HCT116 (cell line): ENCODE data around the gene SPPL2C. TPM values are rescaled to one million over a fixed set of nuclear protein-coding genes. Genes with fewer than 3 reads are reported as not detected.

Experiments
- ATAC-seq: fragments of 200-7000 bp; cut with Tn5 transposase; 2 replicates; pipeline ENCODE4 v1.9.1; 2020; ENCODE audit warnings: mild to moderate bottlenecking, moderate library complexity
- BruUV-seq: library from RNA; stranded (reverse); fragments of 400-500 nt; replicated peaks from 2 replicates; lab custom pipeline; 2021; lab: Mats Ljungman, UMichigan
- CTCF ChIA-PET: fragments of 300-600 bp; sonication (Branson Sonifier 250); formaldehyde crosslinking; loops from one replicate; lab custom pipeline; 2021; ENCODE audit warnings: antibody characterized with exemption; lab: Charles Lee
- POLR2A ChIA-PET: fragments of 300-600, 350-600 bp; sonication (Branson Sonifier 250); formaldehyde crosslinking; loops from one replicate; lab custom pipeline; 2021; ENCODE audit warnings: antibody characterized with exemption; lab: Charles Lee
- RAD21 ChIA-PET, 2 experiments: fragments of 300-600 bp; sonication (Branson Sonifier 250); formaldehyde crosslinking; loops; one replicate each; lab custom pipeline; 2023; ENCODE audit warnings: low total read pairs in 2 of 2; ENCODE audit not compliant: uncharacterized antibody in 2 of 2, unreplicated experiment in 2 of 2, low non-redundant PET in 1 of 2; lab: Charles Lee
- DNase-seq: peaks from one replicate; pipeline ENCODE4 v3.0.0-alpha.2; 2010; ENCODE audit warnings: low read depth, low spot score
- H2AFZ ChIP-seq: fragments of 200-600 bp; shearing (Covaris generic), sonication (generic); 2 replicates; pipeline ENCODE4 v1.6.1; 2017; ENCODE audit warnings: low read depth, mixed run types, mixed read lengths, antibody characterized with exemption, low read length; ENCODE audit not compliant: poor library complexity, severe bottlenecking
- H3K27ac ChIP-seq: 2 replicates; pipeline ENCODE4 v1.5.1; 2012; ENCODE audit warnings: low read depth, low read length
- H3K27me3 ChIP-seq: fragments of 200-600 bp; sonication (generic); 2 replicates; pipeline ENCODE4 v1.6.1; 2016; ENCODE audit warnings: mixed run types, low read length, mixed read lengths; ENCODE audit not compliant: insufficient read depth
- H3K36me3 ChIP-seq, 2 experiments: fragments of 200-500 bp in 1 of 2; fragments of 200-600 bp in 1 of 2; sonication (Bioruptor generic) in 1 of 2; sonication (generic) in 1 of 2; 2 replicates each; pipeline versions ENCODE4 v1.5.1 to v1.6.1; 2014 to 2016; ENCODE audit warnings: low read length in 2 of 2, inconsistent platforms in 1 of 2, mixed read lengths in 1 of 2, mixed run types in 1 of 2; ENCODE audit not compliant: insufficient read depth in 2 of 2, control insufficient read depth in 1 of 2
- H3K4me1 ChIP-seq, 2 experiments: fragments of 200-600 bp in 1 of 2; sonication (generic) in 1 of 2; 2 replicates each; pipeline versions ENCODE4 v1.5.1 to v1.6.1; 2012 to 2017; ENCODE audit warnings: low read length in 2 of 2, inconsistent platforms in 1 of 2, mild to moderate bottlenecking in 1 of 2, mixed read lengths in 1 of 2, mixed run types in 1 of 2, moderate library complexity in 1 of 2; ENCODE audit not compliant: insufficient read depth in 2 of 2, control insufficient read depth in 1 of 2
- H3K4me2 ChIP-seq: fragments of 200-600 bp; sonication (generic); 2 replicates; pipeline ENCODE4 v1.6.1; 2017; ENCODE audit warnings: mixed run types, low read length, mixed read lengths
- H3K4me3 ChIP-seq, 2 experiments: fragments of 200-600 bp in 1 of 2; sonication (generic) in 1 of 2; replicated peaks in 1 of 2; 2 replicates each; pipeline ENCODE4 v1.5.1; 2011 to 2016; ENCODE audit warnings: low read length in 2 of 2, control low read depth in 1 of 2, low read depth in 1 of 2, mild to moderate bottlenecking in 1 of 2, mixed read lengths in 1 of 2, mixed run types in 1 of 2
- H3K79me2 ChIP-seq: fragments of 200-600 bp; sonication (generic); 2 replicates; pipeline ENCODE4 v1.6.1; 2017; ENCODE audit warnings: mild to moderate bottlenecking, mixed run types, low read length, moderate library complexity, mixed read lengths; ENCODE audit not compliant: insufficient read depth
- H3K9ac ChIP-seq: fragments of 200-600 bp; sonication (generic); 2 replicates; pipeline ENCODE4 v1.6.1; 2016; ENCODE audit warnings: low read length, mixed read lengths
- H3K9me2 ChIP-seq: fragments of 200-600 bp; sonication (generic), shearing (Covaris generic); 2 replicates; pipeline ENCODE4 v1.6.1; 2017; ENCODE audit warnings: mixed run types, mild to moderate bottlenecking, moderate library complexity; ENCODE audit not compliant: insufficient read depth
- H3K9me3 ChIP-seq, 2 experiments: fragments of 200-500 bp in 1 of 2; fragments of 200-600 bp in 1 of 2; sonication (Bioruptor generic) in 1 of 2; sonication (generic) in 1 of 2; 2 replicates each; pipeline ENCODE4 v1.6.1; 2014 to 2017; ENCODE audit warnings: low read length in 2 of 2, mixed read lengths in 2 of 2, inconsistent platforms in 1 of 2, low read depth in 1 of 2, mild to moderate bottlenecking in 1 of 2, mixed run types in 1 of 2, moderate library complexity in 1 of 2; ENCODE audit not compliant: control insufficient read depth in 1 of 2, insufficient read depth in 1 of 2
- H4K20me1 ChIP-seq: fragments of 200-600 bp; sonication (generic), shearing (Covaris generic); 2 replicates; pipeline ENCODE4 v1.6.1; 2017; ENCODE audit warnings: mixed run types, mild to moderate bottlenecking, moderate library complexity; ENCODE audit not compliant: insufficient read depth
- CEBPB ChIP-seq: IDR thresholded peaks from 2 replicates; pipeline ENCODE4 v1.6.1; 2012; ENCODE audit warnings: low read depth
- ELF1 ChIP-seq: IDR thresholded peaks from 2 replicates; pipeline ENCODE4 v1.6.1; 2012; ENCODE audit warnings: low read depth, borderline replicate concordance
- JUND ChIP-seq: IDR thresholded peaks from 2 replicates; pipeline ENCODE4 v1.6.1; 2012
- RAD21 ChIP-seq: IDR thresholded peaks from 2 replicates; pipeline ENCODE4 v1.6.1; 2012; ENCODE audit warnings: low read depth, mild to moderate bottlenecking
- SIN3A ChIP-seq: IDR thresholded peaks from 2 replicates; pipeline ENCODE4 v1.6.1; 2012; ENCODE audit warnings: low read depth
- SP1 ChIP-seq: IDR thresholded peaks from 2 replicates; pipeline ENCODE4 v1.6.1; 2012; ENCODE audit warnings: low read depth
- TCF7L2 ChIP-seq: IDR thresholded peaks from 2 replicates; pipeline ENCODE4 v1.7.0; 2011; ENCODE audit warnings: borderline replicate concordance, inconsistent platforms; ENCODE audit not compliant: insufficient read depth, insufficient read length; ENCODE audit errors: extremely low read depth
- ZFX ChIP-seq: fragments of 450-650 bp; IDR thresholded peaks from 2 replicates; pipeline ENCODE4 v1.6.1; 2017
- intact Hi-C: fragments of 100-400 bp; cut with micrococcal nuclease; formaldehyde crosslinking; loops from 2 replicates; pipeline ENCODE4 v1.10.0; 2022
- total RNA-seq: library from RNA; stranded (reverse); gene quantifications from one replicate; pipeline ENCODE4 v1.2.1, GENCODE V29; 2021; ENCODE audit not compliant: unreplicated experiment
- TF ChIP-seq, protein P1 (sequence below): IDR thresholded peaks from 2 replicates; pipeline ENCODE4 v1.6.1; 2012
- TF ChIP-seq, protein P2 (sequence below): IDR thresholded peaks from 2 replicates; pipeline ENCODE4 v1.6.1; 2012; ENCODE audit warnings: low read depth

The SPPL2C gene
- total RNA-seq, 1 experiment from 2014 or later, result not detected

DNA sequence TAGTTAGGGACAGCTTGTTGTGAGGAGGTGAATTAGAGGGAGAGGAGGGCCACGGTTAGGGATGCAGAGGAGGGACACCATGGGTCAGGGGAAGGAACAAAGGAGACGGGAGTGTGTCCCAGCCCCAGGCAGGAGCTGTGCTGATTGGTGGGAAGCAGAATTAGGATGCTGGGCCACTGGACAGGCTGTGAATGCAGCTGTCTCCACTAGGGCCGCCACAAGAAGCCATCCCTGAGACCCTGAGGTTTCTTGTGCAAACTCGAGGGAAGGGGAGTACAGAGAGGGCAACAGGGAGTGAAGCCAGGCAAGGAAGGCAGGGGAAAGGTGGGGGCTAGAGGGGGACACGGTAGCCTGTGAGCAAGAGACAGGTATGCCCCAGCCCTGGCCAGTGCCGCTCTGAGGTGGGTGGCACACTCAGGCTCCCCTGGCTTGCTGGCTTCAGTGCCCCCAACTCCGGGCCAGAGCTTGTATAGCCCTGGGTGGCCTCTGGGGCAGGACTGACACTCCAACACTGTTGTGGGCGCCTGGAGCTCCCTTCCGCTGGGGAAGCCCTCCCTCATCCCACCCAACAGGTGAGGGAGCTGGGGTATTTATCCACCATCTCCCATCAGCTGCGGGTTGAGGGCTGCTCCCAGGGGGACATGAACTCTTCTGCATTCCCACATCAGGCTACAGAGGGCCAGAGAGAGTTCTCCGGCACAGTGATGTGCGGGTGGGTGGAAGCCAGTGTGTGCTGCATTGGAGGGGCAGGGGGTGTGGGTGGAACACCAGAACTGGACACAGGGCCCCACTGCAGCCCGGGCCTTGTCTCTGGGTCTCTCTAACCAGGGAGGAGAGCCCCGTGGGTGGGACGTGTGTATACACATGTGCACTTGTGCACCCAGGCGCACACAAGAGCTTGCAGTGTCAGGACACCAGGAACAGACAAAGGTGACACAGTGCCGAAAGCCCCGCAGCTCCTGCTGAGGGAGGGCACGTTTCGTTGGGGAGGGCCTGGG, 8.3 kb upstream of the SPPL2C start:
- ChIA-PET POLR2A (no interaction called here), RAD21 (interaction anchor here (1.0 to 1.3 kb wide), 2 partner anchors 196 kb away, joined by 3 read pairs; no protein-coding TSS in a partner anchor), CTCF (interaction anchor here (1.1 to 10.6 kb wide), 3 partner anchors 10 to 195 kb away, joined by 4 to 163 read pairs (median 5); no protein-coding TSS in a partner anchor)
- Histone ChIP-seq H3K4me2 (no peak overlapping the region), H3K79me2 (no peaks in the 10 kb centered on the region), H3K9me2 (no peaks in the 10 kb centered on the region), H3K4me1 (peaks cover 0 to 7% of the 10 kb centered on the region in 2 experiments; a peak in 2 of 4 replicates), H3K27me3 (no peaks in the 10 kb centered on the region; the same call in 1 of the 2 replicates), H3K9me3 (no peaks in the 10 kb centered on the region), H3K9ac (no peak overlapping the region), H3K36me3 (no peaks in the 10 kb centered on the region), H3K4me3 (no peak overlapping the region), H3K27ac (no peak overlapping the region), H4K20me1 (no peaks in the 10 kb centered on the region), H2AFZ (no peak overlapping the region)
- ATAC-seq (peak; percentile 21; the same call in 1 of the 2 replicates), DNase-seq (no peak)
- TF ChIP-seq ZFX (no peak), TCF7L2 (no peak), CEBPB (no peak), RAD21 (no peak), SP1 (no peak), ELF1 (no peak)
- TF ChIP-seq, protein P1, sequence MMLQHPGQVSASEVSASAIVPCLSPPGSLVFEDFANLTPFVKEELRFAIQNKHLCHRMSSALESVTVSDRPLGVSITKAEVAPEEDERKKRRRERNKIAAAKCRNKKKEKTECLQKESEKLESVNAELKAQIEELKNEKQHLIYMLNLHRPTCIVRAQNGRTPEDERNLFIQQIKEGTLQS, result no peak
- BruUV-seq, result no TSS peak
- intact Hi-C loops, result no loop called here

DNA sequence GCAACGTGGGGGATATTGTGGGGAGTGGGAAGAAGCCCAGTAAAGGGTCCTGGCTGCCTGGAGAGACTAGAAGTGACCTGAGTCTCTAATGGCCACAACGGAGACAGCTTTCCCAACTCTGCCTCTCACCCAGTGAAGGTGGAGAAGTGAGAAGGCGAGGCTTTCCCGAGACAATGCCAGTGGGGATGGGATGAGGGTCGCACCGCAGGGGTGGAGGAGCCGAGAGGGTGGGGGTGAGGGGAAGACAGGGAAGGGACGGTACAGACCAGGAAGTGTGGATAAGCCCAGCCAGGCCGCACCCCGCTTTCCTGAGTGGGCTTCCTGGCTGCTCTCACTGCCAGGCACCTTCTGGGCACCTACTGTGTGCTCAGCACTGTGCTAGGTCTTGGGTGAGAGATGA, 7.5 kb upstream of the SPPL2C start:
- H2AFZ ChIP-seq, result no peak overlapping the region
- RAD21 ChIA-PET, result interaction anchor here in 1 of 2 experiments (1.3 kb wide), 1 partner anchor 197 kb away, joined by 3 read pairs; no protein-coding TSS in a partner anchor
- H3K27ac ChIP-seq, result no peak overlapping the region
- no peaks in the 10 kb centered on the region for H3K36me3 ChIP-seq
- H3K4me2 ChIP-seq, result no peak overlapping the region
- H3K27me3 ChIP-seq, result no peaks in the 10 kb centered on the region; the same call in 1 of the 2 replicates
- no peaks in the 10 kb centered on the region for H3K9me3 ChIP-seq
- intact Hi-C loops, result no loop called here
- no peaks in the 10 kb centered on the region for H3K79me2 ChIP-seq
- peaks cover 0 to 9% of the 10 kb centered on the region in 2 experiments; a peak in 2 of 4 replicates for H3K4me1 ChIP-seq
- H4K20me1 ChIP-seq, result no peaks in the 10 kb centered on the region
- no peak overlapping the region for H3K4me3 ChIP-seq
- no TSS peak for BruUV-seq
- DNase-seq (no peak), ATAC-seq (no peak)
- POLR2A ChIA-PET, result no interaction called here
- no peaks in the 10 kb centered on the region for H3K9me2 ChIP-seq
- CTCF ChIA-PET, result interaction anchor here (10.6 kb wide), 1 partner anchor 196 kb away, joined by 163 read pairs; no protein-coding TSS in a partner anchor
- H3K9ac ChIP-seq, result no peak overlapping the region
- TF ChIP-seq SIN3A (no peak), JUND (no peak)
- TF ChIP-seq, protein P2, sequence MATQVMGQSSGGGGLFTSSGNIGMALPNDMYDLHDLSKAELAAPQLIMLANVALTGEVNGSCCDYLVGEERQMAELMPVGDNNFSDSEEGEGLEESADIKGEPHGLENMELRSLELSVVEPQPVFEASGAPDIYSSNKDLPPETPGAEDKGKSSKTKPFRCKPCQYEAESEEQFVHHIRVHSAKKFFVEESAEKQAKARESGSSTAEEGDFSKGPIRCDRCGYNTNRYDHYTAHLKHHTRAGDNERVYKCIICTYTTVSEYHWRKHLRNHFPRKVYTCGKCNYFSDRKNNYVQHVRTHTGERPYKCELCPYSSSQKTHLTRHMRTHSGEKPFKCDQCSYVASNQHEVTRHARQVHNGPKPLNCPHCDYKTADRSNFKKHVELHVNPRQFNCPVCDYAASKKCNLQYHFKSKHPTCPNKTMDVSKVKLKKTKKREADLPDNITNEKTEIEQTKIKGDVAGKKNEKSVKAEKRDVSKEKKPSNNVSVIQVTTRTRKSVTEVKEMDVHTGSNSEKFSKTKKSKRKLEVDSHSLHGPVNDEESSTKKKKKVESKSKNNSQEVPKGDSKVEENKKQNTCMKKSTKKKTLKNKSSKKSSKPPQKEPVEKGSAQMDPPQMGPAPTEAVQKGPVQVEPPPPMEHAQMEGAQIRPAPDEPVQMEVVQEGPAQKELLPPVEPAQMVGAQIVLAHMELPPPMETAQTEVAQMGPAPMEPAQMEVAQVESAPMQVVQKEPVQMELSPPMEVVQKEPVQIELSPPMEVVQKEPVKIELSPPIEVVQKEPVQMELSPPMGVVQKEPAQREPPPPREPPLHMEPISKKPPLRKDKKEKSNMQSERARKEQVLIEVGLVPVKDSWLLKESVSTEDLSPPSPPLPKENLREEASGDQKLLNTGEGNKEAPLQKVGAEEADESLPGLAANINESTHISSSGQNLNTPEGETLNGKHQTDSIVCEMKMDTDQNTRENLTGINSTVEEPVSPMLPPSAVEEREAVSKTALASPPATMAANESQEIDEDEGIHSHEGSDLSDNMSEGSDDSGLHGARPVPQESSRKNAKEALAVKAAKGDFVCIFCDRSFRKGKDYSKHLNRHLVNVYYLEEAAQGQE, result no peak
